C4-2B (cell line): ENCODE data around the gene KDM3B.

Experiments
- ZFX ChIP-seq: fragments of 450-650 bp; IDR thresholded peaks from 2 replicates; pipeline ENCODE4 v1.6.1; 2017
- TF ChIP-seq, protein P1 (sequence below): fragments of 450-650 bp; conservative IDR thresholded peaks from 2 replicates; pipeline ENCODE4 v1.5.1; 2017; ENCODE audit warnings: mild to moderate bottlenecking

DNA sequence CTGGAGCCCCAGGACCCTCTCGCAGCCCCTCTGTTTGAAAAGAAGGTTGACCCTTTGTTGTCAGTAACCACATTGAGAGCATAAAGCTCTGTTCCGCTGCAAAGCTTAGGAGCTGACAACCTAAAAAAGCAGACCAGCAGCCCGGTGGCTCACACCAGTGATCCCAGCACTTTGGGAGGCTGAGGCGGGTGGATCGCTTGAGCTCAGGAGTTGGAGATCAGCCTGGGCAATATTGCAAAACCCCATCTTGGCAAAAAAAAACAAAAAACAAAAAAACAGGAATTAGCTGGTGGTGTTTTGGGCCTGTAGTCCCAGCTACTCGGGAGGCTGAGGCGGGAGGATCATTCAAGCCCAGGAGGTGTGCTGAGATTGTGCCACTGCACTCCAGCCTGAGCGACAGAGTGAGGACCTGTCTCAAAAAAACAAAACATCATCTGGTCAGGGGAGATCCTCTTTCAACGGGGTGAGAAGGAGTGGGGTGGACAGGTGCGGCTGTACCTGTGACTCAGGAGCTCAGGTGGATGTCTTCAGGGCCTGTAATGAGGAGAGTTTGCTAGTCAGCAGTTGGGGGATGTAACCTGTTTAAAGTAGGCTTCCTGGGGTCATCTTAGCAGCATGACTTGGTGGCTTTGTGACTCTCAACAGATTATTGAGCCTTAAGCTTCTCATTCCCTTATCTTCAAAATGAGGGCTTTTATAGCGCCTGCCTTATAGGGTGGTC is 85.7 kb downstream of the KDM3B start:
- TF ChIP-seq, protein P1, sequence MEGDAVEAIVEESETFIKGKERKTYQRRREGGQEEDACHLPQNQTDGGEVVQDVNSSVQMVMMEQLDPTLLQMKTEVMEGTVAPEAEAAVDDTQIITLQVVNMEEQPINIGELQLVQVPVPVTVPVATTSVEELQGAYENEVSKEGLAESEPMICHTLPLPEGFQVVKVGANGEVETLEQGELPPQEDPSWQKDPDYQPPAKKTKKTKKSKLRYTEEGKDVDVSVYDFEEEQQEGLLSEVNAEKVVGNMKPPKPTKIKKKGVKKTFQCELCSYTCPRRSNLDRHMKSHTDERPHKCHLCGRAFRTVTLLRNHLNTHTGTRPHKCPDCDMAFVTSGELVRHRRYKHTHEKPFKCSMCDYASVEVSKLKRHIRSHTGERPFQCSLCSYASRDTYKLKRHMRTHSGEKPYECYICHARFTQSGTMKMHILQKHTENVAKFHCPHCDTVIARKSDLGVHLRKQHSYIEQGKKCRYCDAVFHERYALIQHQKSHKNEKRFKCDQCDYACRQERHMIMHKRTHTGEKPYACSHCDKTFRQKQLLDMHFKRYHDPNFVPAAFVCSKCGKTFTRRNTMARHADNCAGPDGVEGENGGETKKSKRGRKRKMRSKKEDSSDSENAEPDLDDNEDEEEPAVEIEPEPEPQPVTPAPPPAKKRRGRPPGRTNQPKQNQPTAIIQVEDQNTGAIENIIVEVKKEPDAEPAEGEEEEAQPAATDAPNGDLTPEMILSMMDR: no peak
- TF ChIP-seq ZFX: no peak
